GM23338 (cell line): ENCODE results near the gene DEFB127. TPM values are rescaled to one million over a fixed set of nuclear protein-coding genes. Genes with fewer than 3 reads are reported as not detected.

Experiments used
- ATAC-seq: fragments of 200-7000 bp; cut with Tn5 transposase; 3 replicates; pipeline ENCODE4 v1.9.1; 2020
- DNase-seq: peaks from one replicate; pipeline ENCODE4 v3.0.0-alpha.2; 2015; ENCODE audit warnings: low spot score
- H2AFZ ChIP-seq: fragments of 200-600 bp; sonication (generic); 2 replicates; pipeline ENCODE4 v1.8.0; 2016; ENCODE audit warnings: antibody characterized with exemption, mild to moderate bottlenecking, moderate library complexity
- H3F3A ChIP-seq: fragments of 200-600 bp; sonication (generic); replicated peaks from 2 replicates; pipeline ENCODE4 v1.8.0; 2017; ENCODE audit warnings: antibody characterized with exemption, mixed run types, low read depth
- H3K27ac ChIP-seq: fragments of 200-600 bp; sonication (generic); 2 replicates; pipeline ENCODE4 v1.6.1; 2016; ENCODE audit warnings: low read depth
- H3K27me3 ChIP-seq: fragments of 200-600 bp; sonication (generic); 2 replicates; pipeline ENCODE4 v1.8.0; 2016; ENCODE audit warnings: mild to moderate bottlenecking, mixed run types, moderate library complexity; ENCODE audit not compliant: insufficient read depth
- H3K36me3 ChIP-seq: fragments of 200-600 bp; sonication (generic); 2 replicates; pipeline ENCODE4 v1.8.0; 2016; ENCODE audit warnings: mild to moderate bottlenecking; ENCODE audit not compliant: insufficient read depth
- H3K4me1 ChIP-seq: fragments of 200-600 bp; sonication (generic); 2 replicates; pipeline ENCODE4 v1.8.0; 2016; ENCODE audit warnings: mild to moderate bottlenecking, moderate library complexity; ENCODE audit not compliant: insufficient read depth
- H3K4me2 ChIP-seq: fragments of 200-600 bp; sonication (generic); 2 replicates; pipeline ENCODE4 v1.7.1; 2017; ENCODE audit warnings: mixed run types
- H3K4me3 ChIP-seq: fragments of 200-600 bp; sonication (generic); 2 replicates; pipeline ENCODE4 v1.6.1; 2016; ENCODE audit warnings: mixed run types
- H3K79me2 ChIP-seq: fragments of 200-600 bp; sonication (generic); replicated peaks from 2 replicates; pipeline ENCODE4 v1.8.0; 2017; ENCODE audit warnings: mild to moderate bottlenecking; ENCODE audit not compliant: insufficient read depth
- H3K9me2 ChIP-seq: fragments of 200-600 bp; sonication (generic); 2 replicates; pipeline ENCODE4 v1.8.0; 2017; ENCODE audit not compliant: insufficient read depth
- H4K20me1 ChIP-seq: fragments of 200-600 bp; sonication (generic); replicated peaks from 2 replicates; pipeline ENCODE4 v1.8.0; 2017; ENCODE audit warnings: mild to moderate bottlenecking; ENCODE audit not compliant: insufficient read depth
- H3K27ac Mint-ChIP-seq: 2 replicates; pipeline ENCODE4 v1.8.0; 2020; ENCODE audit warnings: inconsistent platforms, mild to moderate bottlenecking, moderate library complexity, mixed read lengths
- H3K27me3 Mint-ChIP-seq: 3 replicates; pipeline ENCODE4 v1.8.0; 2022; ENCODE audit warnings: low read depth, mild to moderate bottlenecking, moderate library complexity, mixed read lengths, inconsistent platforms; ENCODE audit not compliant: insufficient read depth, poor library complexity
- H3K36me3 Mint-ChIP-seq: 3 replicates; pipeline ENCODE4 v1.8.0; 2021; ENCODE audit warnings: low read depth, mild to moderate bottlenecking, inconsistent platforms, moderate library complexity, mixed read lengths
- H3K4me1 Mint-ChIP-seq: 3 replicates; pipeline ENCODE4 v1.8.0; 2020; ENCODE audit warnings: mild to moderate bottlenecking, inconsistent platforms, mixed read lengths
- H3K4me3 Mint-ChIP-seq: 3 replicates; pipeline ENCODE4 v1.8.0; 2021; ENCODE audit warnings: moderate library complexity, mild to moderate bottlenecking, inconsistent platforms, mixed read lengths
- H3K9me3 Mint-ChIP-seq: 3 replicates; pipeline ENCODE4 v1.8.0; 2020; ENCODE audit warnings: moderate library complexity, mild to moderate bottlenecking, inconsistent platforms, mixed read lengths
- CREB1 ChIP-seq: fragments of 250-450 bp; sonication (Bioruptor Pico); IDR thresholded peaks from 2 replicates; pipeline ENCODE4 v1.5.0; 2020; ENCODE audit warnings: low read depth, mild to moderate bottlenecking, moderate library complexity
- CTCF ChIP-seq, 2 experiments: fragments of 200-600 bp in 1 of 2; sonication (generic) in 1 of 2; conservative IDR thresholded peaks; 2 replicates each; pipeline versions ENCODE4 v1.5.1 to v1.6.1; 2016 to 2017; ENCODE audit warnings: antibody characterized with exemption in 2 of 2, low read depth in 2 of 2, mild to moderate bottlenecking in 2 of 2, moderate library complexity in 1 of 2
- ETS1 ChIP-seq: IDR thresholded peaks from 2 replicates; pipeline ENCODE4 v1.6.1; 2016; ENCODE audit warnings: antibody characterized with exemption
- EZH2 ChIP-seq: fragments of 200-600 bp; sonication (generic); IDR thresholded peaks from one replicate; pipeline ENCODE4 v1.8.0; 2017; ENCODE audit warnings: antibody characterized with exemption, mild to moderate bottlenecking, low read depth; ENCODE audit not compliant: unreplicated experiment
- EZH2phosphoT487 ChIP-seq: fragments of 200-600 bp; sonication (generic); IDR thresholded peaks from one replicate; pipeline ENCODE4 v1.8.1; 2018; ENCODE audit warnings: antibody characterized with exemption; ENCODE audit not compliant: unreplicated experiment
- JUNB ChIP-seq: IDR thresholded peaks from one replicate; pipeline ENCODE4 v1.6.1; 2016; ENCODE audit warnings: antibody characterized with exemption; ENCODE audit not compliant: unreplicated experiment
- NANOG ChIP-seq: IDR thresholded peaks from 2 replicates; pipeline ENCODE4 v1.6.1; 2016; ENCODE audit warnings: antibody characterized with exemption, borderline replicate concordance
- POLR2AphosphoS5 ChIP-seq: IDR thresholded peaks from 2 replicates; pipeline ENCODE4 v1.6.1; 2016; ENCODE audit warnings: antibody characterized with exemption, low read depth
- REST ChIP-seq: IDR thresholded peaks from one replicate; pipeline ENCODE4 v1.6.1; 2018; ENCODE audit warnings: antibody characterized with exemption; ENCODE audit not compliant: unreplicated experiment
- STAT1 ChIP-seq: IDR thresholded peaks from one replicate; pipeline ENCODE4 v1.6.1; 2016; ENCODE audit warnings: antibody characterized with exemption; ENCODE audit not compliant: unreplicated experiment
- ZNF114 ChIP-seq: fragments of 250-450 bp; sonication (Bioruptor Pico); IDR thresholded peaks from 2 replicates; pipeline ENCODE4 v1.5.0; 2020; ENCODE audit warnings: mild to moderate bottlenecking, moderate library complexity
- ZNF331 ChIP-seq: fragments of 250-450 bp; sonication (Bioruptor Pico); IDR thresholded peaks from 2 replicates; pipeline ENCODE4 v1.5.0; 2020; ENCODE audit warnings: low read depth, mild to moderate bottlenecking, moderate library complexity
- ZNF462 ChIP-seq: fragments of 250-450 bp; sonication (Bioruptor Pico); IDR thresholded peaks from 2 replicates; pipeline ENCODE4 v1.5.0; 2020; ENCODE audit warnings: mild to moderate bottlenecking, moderate library complexity
- polyA plus RNA-seq: library from polyadenylated mRNA; unstranded; fragments of >200 nt; fragmentation: Nextera tagmentation; extraction: Ambion mirVana; gene quantifications from 2 replicates; pipeline ENCODE4 v1.2.1, GENCODE V29; 2016
- total RNA-seq: library from RNA; depleted of rRNA; stranded (reverse); fragments of >200 nt; shearing (Covaris generic); gene quantifications from 2 replicates; pipeline ENCODE4 v1.2.3, GENCODE V29; 2014

DEFB127 gene
- total and polyA plus RNA-seq, 2 experiments from 2014 or later, result not detected

- H3K79me2 ChIP-seq, result no peaks in the 10 kb centered on the region
- H3K4me3 ChIP-seq, result peak overlapping the region; percentile 24; the same call in 1 of the 2 replicates
- DNase-seq, result peak; percentile 50
- peak; percentile 67 for ATAC-seq
- H3K27me3 Mint-ChIP-seq, result no peaks in the 10 kb centered on the region
- peaks cover 14% of the 10 kb centered on the region for H3K4me1 Mint-ChIP-seq
- H3K9me2 ChIP-seq, result peaks cover 9% of the 10 kb centered on the region; the same call in 1 of the 2 replicates
- H3K4me3 Mint-ChIP-seq, result peak overlapping the region; percentile 11; the same call in 2 of the 3 replicates
- H3K27ac Mint-ChIP-seq, result no peak overlapping the region
- H3F3A ChIP-seq, result no peaks in the 10 kb centered on the region
- no peaks in the 10 kb centered on the region for H3K27me3 ChIP-seq
- no peak overlapping the region for H3K27ac ChIP-seq
- H4K20me1 ChIP-seq, result no peaks in the 10 kb centered on the region; the same call in 1 of the 2 replicates
- H2AFZ ChIP-seq, result peak overlapping the region; percentile 39; the same call in 1 of the 2 replicates
- no peaks in the 10 kb centered on the region for H3K9me3 Mint-ChIP-seq
- no peak for TF ChIP-seq EZH2
- no peak for TF ChIP-seq EZH2phosphoT487
- no peak for TF ChIP-seq JUNB
- TF ChIP-seq ZNF462 (CRISPR knock-in tag), result no peak
- TF ChIP-seq CREB1, result no peak
- TF ChIP-seq ZNF114 (CRISPR knock-in tag), result no peak
- no peak for TF ChIP-seq CTCF (conservative IDR thresholded peaks at IDR 0.05; ENCODE audit: low read depth in 2 of 2)
- no peak for TF ChIP-seq STAT1
- no peak for TF ChIP-seq REST
- TF ChIP-seq ETS1, result no peak
- TF ChIP-seq ZNF331 (CRISPR knock-in tag), result no peak
- no peak for TF ChIP-seq POLR2AphosphoS5
- no peak for TF ChIP-seq NANOG
- no peaks in the 10 kb centered on the region for H3K36me3 ChIP-seq
- H3K36me3 Mint-ChIP-seq, result no peaks in the 10 kb centered on the region
- peaks cover 11% of the 10 kb centered on the region for H3K4me1 ChIP-seq
- H3K4me2 ChIP-seq, result peak overlapping the region; percentile 64
These were observed 11.4 kb upstream of the DEFB127 start for GRCh38 chr20:145877-146276.
